Upper lobe of left lung (tissue), 6 donors: ENCODE results near the gene TBC1D16. TPM values are rescaled to one million over a fixed set of nuclear protein-coding genes. Genes with fewer than 3 reads are reported as not detected.

Experiments used
- ATAC-seq, 2 donors: fragments of 200-7000 bp; cut with Tn5 transposase; one replicate each; pipeline ENCODE4 v1.9.1; 2022; ENCODE audit warnings: mild to moderate bottlenecking in 2 of 2, moderate library complexity in 2 of 2; ENCODE audit not compliant: low FRiP score in 2 of 2
- DNase-seq, 2 donors: peaks; one replicate each; pipeline ENCODE4 v3.0.0-alpha.2; 2019 to 2020
- H3K27ac ChIP-seq, 4 donors: fragments of 200-600 bp; sonication (generic); one replicate each; pipeline ENCODE4 v1.5.1; 2016 to 2019
- H3K27me3 ChIP-seq, 4 donors: fragments of 200-600 bp; sonication (generic); one replicate each; pipeline ENCODE4 v1.5.1; 2017 to 2019
- H3K36me3 ChIP-seq, 4 donors: fragments of 200-600 bp; sonication (generic); one replicate each; pipeline ENCODE4 v1.5.1; 2016 to 2019
- H3K4me1 ChIP-seq, 4 donors: fragments of 200-600 bp; sonication (generic); one replicate each; pipeline ENCODE4 v1.5.1; 2018 to 2019
- H3K4me3 ChIP-seq, 4 donors: fragments of 200-600 bp; sonication (generic); one replicate each; pipeline ENCODE4 v1.5.1; 2017 to 2019; ENCODE audit warnings: mild to moderate bottlenecking in 2 of 4, moderate library complexity in 1 of 4
- H3K9me3 ChIP-seq, 4 donors: fragments of 200-600 bp; sonication (generic); one replicate each; pipeline ENCODE4 v1.5.1; 2018 to 2019
- EP300 ChIP-seq, 4 donors: sonication (generic); formaldehyde crosslinking; IDR thresholded peaks; one replicate each; pipeline ENCODE4 v1.5.1; 2017; ENCODE audit warnings: antibody characterized with exemption in 4 of 4, control low read depth in 2 of 4
- POLR2A ChIP-seq, 4 donors: fragments of 450-650 bp; IDR thresholded peaks; one replicate each; pipeline ENCODE4 v1.5.1; 2016 to 2017; ENCODE audit warnings: antibody characterized with exemption in 4 of 4, mild to moderate bottlenecking in 2 of 4
- POLR2AphosphoS5 ChIP-seq, 2 donors: sonication (generic); formaldehyde crosslinking; IDR thresholded peaks; one replicate each; pipeline ENCODE4 v1.5.1; 2017; ENCODE audit warnings: antibody characterized with exemption in 2 of 2
- WGBS, 2 donors: methylation state at CpG; one replicate each; pipeline ENCODE4 v1.1.5; 2017 to 2018; 5-methylcytosine and 5-hydroxymethylcytosine counted together
- total RNA-seq, 6 donors: library from RNA; depleted of rRNA in 4 of 6; stranded (reverse); fragments of >200 nt in 4 of 6; gene quantifications; one replicate each; pipeline versions ENCODE4 v1.1.0 to v1.2.1, GENCODE V29; 2016 to 2021
- TF ChIP-seq, protein P1 (sequence below), 6 experiments: fragments of 450-650 bp in 4 of 6; fragments of 200-600 bp in 2 of 6; sonication (generic) in 2 of 6; IDR thresholded peaks; one replicate each; pipeline ENCODE4 v1.5.1; 2016 to 2019; ENCODE audit warnings: antibody characterized with exemption in 6 of 6
- donor health status: DM: no; HTN: no; CAD: no; lungs with moderate emphysema.
- donor health status: DM: no; HTN: yes; CAD: no; lungs with severe emphysema.

The TBC1D16 gene
- total RNA-seq, 6 donors from 2014 or later = 15.6 to 60.8 (median 24.1) TPM

GRCh38 chr17:79978548-79978855, 57.2 kb downstream of the TBC1D16 start:
- no peak for DNase-seq
- no peaks in the 10 kb centered on the region for H3K4me1 ChIP-seq
- no peaks in the 10 kb centered on the region for H3K9me3 ChIP-seq
- no peaks in the 10 kb centered on the region for H3K27me3 ChIP-seq
- no peak for ATAC-seq
- no peak overlapping the region for H3K4me3 ChIP-seq
- H3K27ac ChIP-seq = no peak overlapping the region
- 93 to 96% methylated on average over 11 of the region's 11 CpGs for WGBS, 2 donors
- H3K36me3 ChIP-seq = peaks cover 0 to 8% (median 2%) of the 10 kb centered on the region in 4 donors
- no peak for TF ChIP-seq POLR2AphosphoS5 (IDR thresholded peaks at IDR 0.05)
- TF ChIP-seq EP300 (IDR thresholded peaks at IDR 0.05) = no peak
- TF ChIP-seq POLR2A (IDR thresholded peaks at IDR 0.05) = no peak
- TF ChIP-seq, protein P1, sequence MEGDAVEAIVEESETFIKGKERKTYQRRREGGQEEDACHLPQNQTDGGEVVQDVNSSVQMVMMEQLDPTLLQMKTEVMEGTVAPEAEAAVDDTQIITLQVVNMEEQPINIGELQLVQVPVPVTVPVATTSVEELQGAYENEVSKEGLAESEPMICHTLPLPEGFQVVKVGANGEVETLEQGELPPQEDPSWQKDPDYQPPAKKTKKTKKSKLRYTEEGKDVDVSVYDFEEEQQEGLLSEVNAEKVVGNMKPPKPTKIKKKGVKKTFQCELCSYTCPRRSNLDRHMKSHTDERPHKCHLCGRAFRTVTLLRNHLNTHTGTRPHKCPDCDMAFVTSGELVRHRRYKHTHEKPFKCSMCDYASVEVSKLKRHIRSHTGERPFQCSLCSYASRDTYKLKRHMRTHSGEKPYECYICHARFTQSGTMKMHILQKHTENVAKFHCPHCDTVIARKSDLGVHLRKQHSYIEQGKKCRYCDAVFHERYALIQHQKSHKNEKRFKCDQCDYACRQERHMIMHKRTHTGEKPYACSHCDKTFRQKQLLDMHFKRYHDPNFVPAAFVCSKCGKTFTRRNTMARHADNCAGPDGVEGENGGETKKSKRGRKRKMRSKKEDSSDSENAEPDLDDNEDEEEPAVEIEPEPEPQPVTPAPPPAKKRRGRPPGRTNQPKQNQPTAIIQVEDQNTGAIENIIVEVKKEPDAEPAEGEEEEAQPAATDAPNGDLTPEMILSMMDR (IDR thresholded peaks at IDR 0.05) = no peak

- TF ChIP-seq, protein P1 (IDR thresholded peaks at IDR 0.05) = no peak
- no peak for TF ChIP-seq POLR2AphosphoS5 (IDR thresholded peaks at IDR 0.05)
- no peak for TF ChIP-seq POLR2A (IDR thresholded peaks at IDR 0.05)
- no peak for TF ChIP-seq EP300 (IDR thresholded peaks at IDR 0.05)
- Histone ChIP-seq H3K4me1 (no peaks in the 10 kb centered on the region), H3K9me3 (no peaks in the 10 kb centered on the region), H3K27me3 (no peaks in the 10 kb centered on the region), H3K4me3 (no peak overlapping the region), H3K27ac (no peak overlapping the region), H3K36me3 (peaks cover 0 to 8% (median 2%) of the 10 kb centered on the region in 4 donors)
- DNase-seq = peak in 1 of 2 donors; percentile 65
- WGBS, 2 donors = 92 to 93% methylated on average over 46 to 47 of the region's 47 CpGs
- no peak for ATAC-seq
These were observed 57.7 kb downstream of the TBC1D16 start for GRCh38 chr17:79977708-79978547.

- Histone ChIP-seq H3K27ac (no peak overlapping the region), H3K4me3 (no peak overlapping the region), H3K27me3 (no peaks in the 10 kb centered on the region), H3K36me3 (peaks cover 0 to 9% (median 4%) of the 10 kb centered on the region in 4 donors), H3K4me1 (no peaks in the 10 kb centered on the region), H3K9me3 (no peaks in the 10 kb centered on the region)
- ATAC-seq (no peak), DNase-seq (no peak)
- 88 to 95% methylated on average over 13 to 18 of the region's 18 CpGs for WGBS, 2 donors
- no peak for TF ChIP-seq POLR2AphosphoS5 (IDR thresholded peaks at IDR 0.05)
- no peak for TF ChIP-seq EP300 (IDR thresholded peaks at IDR 0.05)
- TF ChIP-seq, protein P1 (IDR thresholded peaks at IDR 0.05) = no peak
- TF ChIP-seq POLR2A (IDR thresholded peaks at IDR 0.05) = no peak
These were observed 58.5 kb downstream of the TBC1D16 start for GRCh38 chr17:79977161-79977631.

DNA sequence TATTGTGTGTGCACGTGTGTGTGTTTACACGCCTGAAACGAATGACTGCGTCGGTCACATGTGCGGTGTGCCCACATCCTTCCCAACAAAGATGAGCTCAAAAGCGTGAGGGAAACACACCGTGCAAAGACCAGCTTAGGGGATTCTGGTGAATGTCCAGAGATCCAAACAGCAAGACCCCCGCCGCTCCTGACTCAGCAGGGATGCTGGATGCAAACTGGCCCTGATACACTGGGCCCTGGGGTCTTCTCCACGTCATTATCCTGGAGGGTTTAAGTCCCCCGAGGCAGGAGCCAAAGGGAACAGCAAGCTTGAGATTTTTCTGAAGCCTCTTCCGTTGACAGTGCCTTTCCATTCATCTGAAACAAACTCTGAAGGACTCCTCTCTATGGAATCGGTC, 59.2 kb downstream of the TBC1D16 start:
- H3K36me3 ChIP-seq = peaks cover 0 to 13% (median 4%) of the 10 kb centered on the region in 4 donors
- no peaks in the 10 kb centered on the region for H3K27me3 ChIP-seq
- TF ChIP-seq POLR2AphosphoS5 (IDR thresholded peaks at IDR 0.05) = no peak
- TF ChIP-seq, protein P1 (IDR thresholded peaks at IDR 0.05) = no peak
- TF ChIP-seq POLR2A (IDR thresholded peaks at IDR 0.05) = no peak
- no peak for TF ChIP-seq EP300 (IDR thresholded peaks at IDR 0.05)
- no peaks in the 10 kb centered on the region for H3K4me1 ChIP-seq
- 91 to 92% methylated on average over 14 of the region's 14 CpGs for WGBS, 2 donors
- DNase-seq = no peak
- ATAC-seq = no peak
- no peak overlapping the region for H3K27ac ChIP-seq
- H3K4me3 ChIP-seq = no peak overlapping the region
- no peaks in the 10 kb centered on the region for H3K9me3 ChIP-seq
